Esophagus squamous epithelium (tissue), 4 donors: Measurements from ENCODE around the gene DENND6B.

Experiments used
- POLR2A ChIP-seq, 4 donors: fragments of 450-650 bp; IDR thresholded peaks; one replicate each; pipeline ENCODE4 v1.6.1; 2017; ENCODE audit warnings: antibody characterized with exemption in 4 of 4, mild to moderate bottlenecking in 4 of 4, moderate library complexity in 3 of 4
- TF ChIP-seq, protein P1 (sequence below), 6 experiments: fragments of 450-650 bp in 4 of 6; fragments of 200-600 bp in 2 of 6; sonication (generic) in 2 of 6; IDR thresholded peaks; one replicate each; pipeline ENCODE4 v1.5.1; 2016 to 2019; ENCODE audit warnings: antibody characterized with exemption in 6 of 6, mild to moderate bottlenecking in 4 of 6, moderate library complexity in 4 of 6

DNA sequence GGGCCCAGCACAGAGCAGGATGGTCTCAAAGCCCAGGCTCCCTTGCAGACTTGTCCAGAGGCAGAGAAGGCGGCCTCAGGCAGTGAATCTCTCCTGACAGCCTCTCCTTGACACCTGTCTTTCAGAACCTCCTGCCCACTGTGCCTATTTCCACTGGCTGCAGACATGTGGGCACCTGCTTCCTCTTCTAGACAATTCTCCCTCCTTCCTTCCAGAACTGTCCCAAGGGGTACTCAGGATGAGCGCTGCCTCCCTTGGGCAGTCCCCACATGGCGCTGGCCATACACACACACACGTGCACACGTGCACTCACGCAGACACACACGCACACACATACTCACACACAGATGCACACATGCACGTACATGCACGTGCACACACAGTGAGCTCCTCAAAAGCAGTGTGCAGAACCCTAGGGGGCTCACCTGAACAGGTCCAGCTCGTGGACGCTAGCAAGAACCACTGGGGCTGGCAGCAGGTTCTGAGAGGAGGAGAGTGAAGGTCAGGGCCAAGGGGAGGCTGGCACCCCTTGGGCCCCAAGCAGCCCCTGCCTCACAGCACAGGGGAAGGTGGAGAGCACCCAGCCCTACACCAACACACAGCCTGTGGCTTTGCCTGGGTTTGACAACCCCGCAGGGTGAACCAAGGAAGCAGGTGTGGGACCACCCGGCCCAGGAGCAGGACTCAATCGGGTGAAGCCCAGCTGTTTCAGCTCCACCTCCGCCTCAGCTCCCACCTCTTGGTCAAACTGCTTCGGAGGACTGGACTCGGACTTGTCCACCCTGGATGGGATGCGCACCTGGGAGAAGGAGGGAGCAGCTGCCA, 11.3 kb downstream of the DENND6B start:
- TF ChIP-seq, protein P1, sequence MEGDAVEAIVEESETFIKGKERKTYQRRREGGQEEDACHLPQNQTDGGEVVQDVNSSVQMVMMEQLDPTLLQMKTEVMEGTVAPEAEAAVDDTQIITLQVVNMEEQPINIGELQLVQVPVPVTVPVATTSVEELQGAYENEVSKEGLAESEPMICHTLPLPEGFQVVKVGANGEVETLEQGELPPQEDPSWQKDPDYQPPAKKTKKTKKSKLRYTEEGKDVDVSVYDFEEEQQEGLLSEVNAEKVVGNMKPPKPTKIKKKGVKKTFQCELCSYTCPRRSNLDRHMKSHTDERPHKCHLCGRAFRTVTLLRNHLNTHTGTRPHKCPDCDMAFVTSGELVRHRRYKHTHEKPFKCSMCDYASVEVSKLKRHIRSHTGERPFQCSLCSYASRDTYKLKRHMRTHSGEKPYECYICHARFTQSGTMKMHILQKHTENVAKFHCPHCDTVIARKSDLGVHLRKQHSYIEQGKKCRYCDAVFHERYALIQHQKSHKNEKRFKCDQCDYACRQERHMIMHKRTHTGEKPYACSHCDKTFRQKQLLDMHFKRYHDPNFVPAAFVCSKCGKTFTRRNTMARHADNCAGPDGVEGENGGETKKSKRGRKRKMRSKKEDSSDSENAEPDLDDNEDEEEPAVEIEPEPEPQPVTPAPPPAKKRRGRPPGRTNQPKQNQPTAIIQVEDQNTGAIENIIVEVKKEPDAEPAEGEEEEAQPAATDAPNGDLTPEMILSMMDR (IDR thresholded peaks at IDR 0.05) = no peak
- TF ChIP-seq POLR2A (IDR thresholded peaks at IDR 0.05) = no peak
